Measurements from ENCODE around the gene DAP. TPM values are rescaled to one million over a fixed set of nuclear protein-coding genes. Genes with fewer than 3 reads are reported as not detected.

The DAP gene
- total and polyA plus RNA-seq, 2 of the 4 experiments (the other 2 are of a cell fraction): 49.6 to 189 TPM

- no peak overlapping the region for H2BK20ac ChIP-seq (ENCODE audit: low read depth, low read length)
- H4K20me1 ChIP-seq (ENCODE audit: insufficient read depth, low read length): peaks cover 46% of the 10 kb centered on the region
- BruUV-seq (replicated peaks): no TSS peak
- H3K27me3 ChIP-seq (ENCODE audit: control insufficient read depth, insufficient read depth, low read length): no peaks in the 10 kb centered on the region
- intact Hi-C loops (cut with micrococcal nuclease) (no loop called here), dilution Hi-C loops (cut with HindIII; ENCODE audit: low sequenced_read_pairs, unreplicated experiment) (no loop called here), in situ Hi-C loops (cut with MboI; ENCODE audit: low sequenced_read_pairs) (loop anchor here (5.0 kb wide), 1 partner anchor 182 kb away; no protein-coding TSS in a partner anchor)
- H3K9me1 ChIP-seq (ENCODE audit: insufficient read depth, low read length): peaks cover 9% of the 10 kb centered on the region
- no peak overlapping the region for H3K4ac ChIP-seq (ENCODE audit: low read depth, low read length)
- no peak overlapping the region for H2BK15ac ChIP-seq (ENCODE audit: low read depth, low read length)
- TF ChIP-seq ELK1 (IDR thresholded peaks at IDR 0.05; ENCODE audit: borderline replicate concordance, low read depth, low read length): no peak
- peaks cover 14% of the 10 kb centered on the region for H3K36me3 ChIP-seq (ENCODE audit: control insufficient read depth, insufficient read depth, low read length)
- no peak overlapping the region for H4K91ac ChIP-seq (ENCODE audit: insufficient read depth, low read depth, low read length)
- no peak for ATAC-seq (ENCODE audit: low read depth)
- H3K4me3 ChIP-seq (ENCODE audit: insufficient read depth, low read depth, low read length): no peak overlapping the region
- no peak overlapping the region for H2AFZ ChIP-seq (replicated peaks; ENCODE audit: low read length, poor library complexity)
- H3K14ac ChIP-seq (replicated peaks; ENCODE audit: low read depth, low read length): no peak overlapping the region
- no peak overlapping the region for H4K5ac ChIP-seq (ENCODE audit: low read depth, low read length)
- WGBS, 2 experiments (ENCODE audit: extremely low coverage in 2 of 2, insufficient read length in 1 of 2): no CpG with 5 or more reads among the region's 4 CpGs
- no peak overlapping the region for H4K8ac ChIP-seq (ENCODE audit: low read depth in 2 of 2, low read length in 2 of 2)
- H2AK5ac ChIP-seq (ENCODE audit: low read depth, low read length): no peak overlapping the region
- H3K27ac ChIP-seq (ENCODE audit: insufficient read depth, low read length): no peak overlapping the region
- no peak overlapping the region for H3K56ac ChIP-seq (ENCODE audit: extremely low read depth, insufficient read depth, low read length)
- H3K79me1 ChIP-seq (ENCODE audit: low read depth in 1 of 2, low read length in 2 of 2): peaks cover 21 to 79% of the 10 kb centered on the region in 2 experiments
- H3K9ac ChIP-seq (ENCODE audit: low read depth, low read length): no peak overlapping the region
- no peaks in the 10 kb centered on the region for H3K9me3 ChIP-seq (ENCODE audit: control insufficient read depth, insufficient read depth, low read length)
- no peak overlapping the region for H3K23ac ChIP-seq (ENCODE audit: low read depth, low read length)
- H2BK5ac ChIP-seq (ENCODE audit: low read depth, low read length, poor library complexity, severe bottlenecking): no peak overlapping the region
- peaks cover 9% of the 10 kb centered on the region for H3K4me1 ChIP-seq (ENCODE audit: control insufficient read depth, insufficient read depth, low read length)
- H3K18ac ChIP-seq (ENCODE audit: low read depth, low read length): no peak overlapping the region
- ChIA-PET POLR2A (ENCODE audit: unreplicated experiment) (no interaction called here), CTCF (no interaction called here)
- no peak overlapping the region for H2AK9ac ChIP-seq (replicated peaks; ENCODE audit: low read depth, low read length, poor library complexity)
- DNase-seq: no peak
- H3K4me2 ChIP-seq (ENCODE audit: low read depth, low read length): no peak overlapping the region
- no peak overlapping the region for H2BK120ac ChIP-seq (ENCODE audit: low read depth, low read length)
Observed at GRCh38 chr5:10634050-10634449, 127.0 kb downstream of the DAP start.
